ENCODE data around the gene RPL29.

DNA sequence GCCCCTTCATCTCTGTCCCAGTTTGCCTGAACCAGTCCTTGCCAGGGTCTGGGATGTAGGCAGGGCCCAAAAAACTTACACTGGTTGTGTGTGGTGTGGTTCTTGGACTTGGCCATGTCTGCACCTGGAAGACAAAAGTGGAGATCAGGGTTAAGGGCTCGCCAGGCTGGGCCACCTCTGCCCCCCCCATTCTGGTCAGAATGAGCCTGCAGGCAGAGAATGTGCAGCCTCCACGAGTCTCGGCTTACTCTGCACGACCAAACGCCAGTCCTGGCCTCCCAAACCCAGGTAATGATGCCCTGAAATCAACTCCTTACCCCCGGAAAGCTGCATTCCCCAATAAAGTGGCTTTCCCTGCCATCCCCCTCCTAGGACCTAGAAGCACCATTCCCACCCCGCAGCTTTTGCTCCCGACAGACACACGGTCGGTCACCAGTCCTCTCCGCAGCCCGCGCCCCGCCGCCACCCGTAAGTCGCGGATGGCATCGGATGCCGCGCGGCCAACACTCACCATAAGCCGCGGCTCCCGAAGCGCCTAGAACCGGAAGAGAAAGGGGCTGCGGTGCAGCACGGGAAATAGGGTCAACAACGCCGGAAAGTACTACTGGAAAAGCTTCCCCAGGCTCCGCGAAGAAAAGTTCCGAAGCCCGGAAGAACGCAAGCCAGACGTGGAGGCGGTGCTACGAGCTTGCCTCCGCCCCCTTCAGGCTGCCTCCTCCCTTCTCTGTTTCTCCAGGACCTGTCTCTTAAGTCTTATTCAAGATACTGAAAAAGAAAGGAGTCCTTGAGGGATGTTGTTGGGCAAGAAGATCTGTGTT lies at the start of gene RPL29:
- TF ChIP-seq, protein P1, sequence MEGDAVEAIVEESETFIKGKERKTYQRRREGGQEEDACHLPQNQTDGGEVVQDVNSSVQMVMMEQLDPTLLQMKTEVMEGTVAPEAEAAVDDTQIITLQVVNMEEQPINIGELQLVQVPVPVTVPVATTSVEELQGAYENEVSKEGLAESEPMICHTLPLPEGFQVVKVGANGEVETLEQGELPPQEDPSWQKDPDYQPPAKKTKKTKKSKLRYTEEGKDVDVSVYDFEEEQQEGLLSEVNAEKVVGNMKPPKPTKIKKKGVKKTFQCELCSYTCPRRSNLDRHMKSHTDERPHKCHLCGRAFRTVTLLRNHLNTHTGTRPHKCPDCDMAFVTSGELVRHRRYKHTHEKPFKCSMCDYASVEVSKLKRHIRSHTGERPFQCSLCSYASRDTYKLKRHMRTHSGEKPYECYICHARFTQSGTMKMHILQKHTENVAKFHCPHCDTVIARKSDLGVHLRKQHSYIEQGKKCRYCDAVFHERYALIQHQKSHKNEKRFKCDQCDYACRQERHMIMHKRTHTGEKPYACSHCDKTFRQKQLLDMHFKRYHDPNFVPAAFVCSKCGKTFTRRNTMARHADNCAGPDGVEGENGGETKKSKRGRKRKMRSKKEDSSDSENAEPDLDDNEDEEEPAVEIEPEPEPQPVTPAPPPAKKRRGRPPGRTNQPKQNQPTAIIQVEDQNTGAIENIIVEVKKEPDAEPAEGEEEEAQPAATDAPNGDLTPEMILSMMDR (conservative IDR thresholded peaks at IDR 0.05 in 1 of 2, IDR thresholded peaks at IDR 0.05 in 1 of 2; ENCODE audit: extremely low read depth in 1 of 2, insufficient read depth in 1 of 2, low read depth in 1 of 2, low read length in 2 of 2), result no peak
- no peak for TF ChIP-seq EZH2 (IDR thresholded peaks at IDR 0.05; ENCODE audit: borderline replicate concordance, low read length)
